NAMALWA (cell line): ENCODE measurements around the gene F12.

Experiments used
- DNase-seq: peaks from one replicate; pipeline ENCODE4 v3.0.0-alpha.2; 2015; ENCODE audit warnings: low spot score

F12 gene

GRCh38 chr5:177410575-177410974 lies 1.2 kb upstream of the F12 start:
- DNase-seq: no peak

- peak; percentile 42 for DNase-seq
Observed at GRCh38 chr5:177405805-177406204, 3.6 kb downstream of the F12 start.

- DNase-seq: no peak
Observed at GRCh38 chr5:177405312-177405711, 4.1 kb downstream of the F12 start.

GRCh38 chr5:177404641-177405179 lies 4.7 kb downstream of the F12 start:
- no peak for DNase-seq

- DNase-seq: peak; percentile 78
Observed at GRCh38 chr5:177403792-177404640, 5.3 kb downstream of the F12 start.

- no peak for DNase-seq
Observed at GRCh38 chr5:177403102-177403791, 6.1 kb downstream of the F12 start.

GRCh38 chr5:177402271-177403043 lies 6.9 kb downstream of the F12 start:
- DNase-seq: no peak

- no peak for DNase-seq
Observed at GRCh38 chr5:177399997-177400868, 9.1 kb downstream of the F12 start, which contains the start of gene PFN3. TSS of gene PFN3 (minus strand) at chr5:177400661. CDS start at chr5:177400576, 85 bp downstream.

- DNase-seq: no peak
Observed at GRCh38 chr5:177397875-177398390, 11.4 kb downstream of the F12 start.

GRCh38 chr5:177396807-177397206 lies 12.6 kb downstream of the F12 start:
- no peak for DNase-seq

GRCh38 chr5:177396078-177396477 lies 13.3 kb downstream of the F12 start:
- DNase-seq: no peak

GRCh38 chr5:177393990-177394389 lies 15.4 kb downstream of the F12 start:
- no peak for DNase-seq

GRCh38 chr5:177393206-177393765 lies 16.1 kb downstream of the F12 start:
- DNase-seq: no peak

GRCh38 chr5:177392765-177393164 lies 16.6 kb downstream of the F12 start:
- DNase-seq: no peak

GRCh38 chr5:177390363-177391300 lies 18.7 kb downstream of the F12 start:
- DNase-seq: peak; percentile 92

- DNase-seq: peak; percentile 48
Observed at GRCh38 chr5:177389241-177390169, 19.9 kb downstream of the F12 start.

- DNase-seq: no peak
Observed at GRCh38 chr5:177388521-177389052, 20.8 kb downstream of the F12 start.

GRCh38 chr5:177387405-177387804 lies 22.0 kb downstream of the F12 start:
- DNase-seq: peak; percentile 59
